Gastrocnemius medialis (tissue), 4 donors: ENCODE data around the gene ANO3.

Experiments
- POLR2A ChIP-seq, 2 donors: fragments of 450-650 bp; IDR thresholded peaks; one replicate each; pipeline ENCODE4 v1.6.1; 2017; ENCODE audit warnings: antibody characterized with exemption in 2 of 2, mild to moderate bottlenecking in 2 of 2, moderate library complexity in 2 of 2
- TF ChIP-seq, protein P1 (sequence below), 5 experiments: fragments of 450-650 bp in 3 of 5; fragments of 200-600 bp in 2 of 5; sonication (generic) in 2 of 5; IDR thresholded peaks in 4 of 5; conservative IDR thresholded peaks in 1 of 5; 1 replicate in 4 of 5; 2 replicates in 1 of 5; pipeline ENCODE4 v1.5.1; 2016 to 2019; ENCODE audit warnings: antibody characterized with exemption in 5 of 5, mild to moderate bottlenecking in 3 of 5, moderate library complexity in 3 of 5

DNA sequence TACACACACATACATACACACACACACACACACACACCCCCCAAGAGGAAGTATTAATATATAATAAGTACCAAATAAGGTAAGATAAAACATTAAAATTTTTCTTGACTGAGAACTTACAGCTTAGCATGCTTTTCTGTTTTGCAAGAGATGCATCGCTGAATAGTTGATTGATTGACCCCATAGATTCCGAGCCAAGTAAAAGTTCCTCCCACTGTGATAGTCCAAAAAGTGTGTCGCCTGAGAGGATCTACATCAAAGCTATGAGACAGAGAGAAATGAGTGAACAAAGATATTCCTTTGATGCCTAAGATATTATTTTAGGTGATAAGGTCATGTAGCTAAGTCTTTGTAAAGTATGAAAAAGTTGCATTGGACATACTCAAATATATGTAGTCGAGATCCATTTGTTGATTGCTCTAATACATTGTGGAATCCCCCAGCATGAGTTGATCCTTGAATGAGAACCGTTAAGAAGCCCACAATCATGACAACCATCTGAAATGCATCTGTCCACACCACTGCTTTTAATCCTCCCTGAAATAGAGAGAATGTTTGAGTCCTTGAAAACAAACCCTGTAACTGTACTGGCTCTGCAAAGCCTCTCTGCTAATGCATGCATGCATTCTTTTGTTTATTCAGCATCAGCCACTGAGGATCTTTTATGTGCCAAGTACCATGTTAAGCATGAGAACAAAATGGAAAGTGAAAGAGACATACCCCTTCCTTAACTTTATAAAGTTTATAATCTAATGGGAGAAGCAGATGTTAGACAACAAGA lies 371.7 kb downstream of the ANO3 start:
- TF ChIP-seq, protein P1, sequence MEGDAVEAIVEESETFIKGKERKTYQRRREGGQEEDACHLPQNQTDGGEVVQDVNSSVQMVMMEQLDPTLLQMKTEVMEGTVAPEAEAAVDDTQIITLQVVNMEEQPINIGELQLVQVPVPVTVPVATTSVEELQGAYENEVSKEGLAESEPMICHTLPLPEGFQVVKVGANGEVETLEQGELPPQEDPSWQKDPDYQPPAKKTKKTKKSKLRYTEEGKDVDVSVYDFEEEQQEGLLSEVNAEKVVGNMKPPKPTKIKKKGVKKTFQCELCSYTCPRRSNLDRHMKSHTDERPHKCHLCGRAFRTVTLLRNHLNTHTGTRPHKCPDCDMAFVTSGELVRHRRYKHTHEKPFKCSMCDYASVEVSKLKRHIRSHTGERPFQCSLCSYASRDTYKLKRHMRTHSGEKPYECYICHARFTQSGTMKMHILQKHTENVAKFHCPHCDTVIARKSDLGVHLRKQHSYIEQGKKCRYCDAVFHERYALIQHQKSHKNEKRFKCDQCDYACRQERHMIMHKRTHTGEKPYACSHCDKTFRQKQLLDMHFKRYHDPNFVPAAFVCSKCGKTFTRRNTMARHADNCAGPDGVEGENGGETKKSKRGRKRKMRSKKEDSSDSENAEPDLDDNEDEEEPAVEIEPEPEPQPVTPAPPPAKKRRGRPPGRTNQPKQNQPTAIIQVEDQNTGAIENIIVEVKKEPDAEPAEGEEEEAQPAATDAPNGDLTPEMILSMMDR (IDR thresholded peaks at IDR 0.05 in 4 of 5, conservative IDR thresholded peaks at IDR 0.05 in 1 of 5), result no peak
- TF ChIP-seq POLR2A (IDR thresholded peaks at IDR 0.05), result no peak
